Bronchial epithelial cell (primary cell): ENCODE data around the gene KIF9. TPM values are rescaled to one million over a fixed set of nuclear protein-coding genes. Genes with fewer than 3 reads are reported as not detected.

Experiments
- total RNA-seq: library from RNA; depleted of rRNA; stranded (reverse); fragments of >200 nt; gene quantifications from 2 replicates; pipeline ENCODE4 v1.2.1, GENCODE V29; 2014

The KIF9 gene
- total RNA-seq, 1 donor from 2014 or later: 2.1 TPM

Other genes starting within 250 kb of the KIF9 start
- 19.7 and 26.9 TPM in 2 replicates for gene SETD2, start 118.7 kb downstream of the KIF9 start, total RNA-seq
- 25.5 and 27.0 TPM in 2 replicates for gene KLHL18, start 145 bp upstream of the KIF9 start, total RNA-seq
- gene PTPN23, start 98.2 kb upstream of the KIF9 start, total RNA-seq: 12.6 and 12.7 TPM in 2 replicates
- gene SCAP, start 193.1 kb upstream of the KIF9 start, total RNA-seq: 55.0 and 78.6 TPM in 2 replicates
- 23.0 and 27.4 TPM in 2 replicates for gene ELP6, start 230.9 kb upstream of the KIF9 start, total RNA-seq